GM20000 (cell line): ENCODE results near the gene FLOT1.

Source experiments
- DNase-seq: peaks from one replicate; pipeline ENCODE4 v3.0.0; 2012; ENCODE audit warnings: low spot score
- TF ChIP-seq, protein P1 (sequence below): IDR thresholded peaks from 2 replicates; pipeline ENCODE4 v1.5.1; 2012; ENCODE audit warnings: mild to moderate bottlenecking, control low read depth; ENCODE audit errors: extremely low read depth, missing control alignments

The FLOT1 gene

DNA sequence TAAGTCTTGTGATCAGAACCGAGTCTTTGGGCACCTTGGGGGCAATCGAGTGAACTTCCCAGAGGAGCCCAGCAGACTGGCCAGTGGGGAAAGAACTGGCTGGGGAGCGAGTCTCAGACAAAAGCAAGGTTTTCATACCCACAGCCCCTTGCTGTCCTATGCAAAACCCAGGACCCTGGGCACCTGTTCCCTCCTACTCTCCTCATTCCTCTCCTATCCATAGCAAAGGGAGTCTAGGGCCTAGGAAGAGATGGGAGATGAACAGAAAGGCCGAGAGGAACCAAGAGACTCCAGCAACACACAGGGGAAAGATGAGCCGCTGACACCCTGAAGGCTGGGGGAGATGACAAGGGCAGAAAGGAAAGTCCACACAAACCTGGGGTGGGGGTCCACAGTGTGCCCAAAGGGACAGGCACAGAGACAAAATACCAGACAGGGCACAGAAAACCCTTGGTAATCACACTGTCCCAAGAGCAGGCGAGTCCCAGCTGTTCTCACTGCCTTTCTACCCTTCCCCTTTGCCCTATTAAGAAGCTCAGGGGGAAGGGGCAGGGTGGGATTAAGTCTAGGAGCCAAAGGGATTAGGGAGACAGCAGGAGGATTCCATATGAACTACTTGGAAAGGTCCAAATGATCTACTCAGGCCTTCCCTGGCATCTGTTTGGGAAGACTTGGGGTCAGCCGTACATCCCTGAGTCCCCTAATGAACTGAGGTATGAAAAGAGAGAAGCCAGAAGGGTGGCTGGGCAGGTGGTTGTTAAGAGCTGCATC lies 62.5 kb downstream of the FLOT1 start:
- TF ChIP-seq, protein P1, sequence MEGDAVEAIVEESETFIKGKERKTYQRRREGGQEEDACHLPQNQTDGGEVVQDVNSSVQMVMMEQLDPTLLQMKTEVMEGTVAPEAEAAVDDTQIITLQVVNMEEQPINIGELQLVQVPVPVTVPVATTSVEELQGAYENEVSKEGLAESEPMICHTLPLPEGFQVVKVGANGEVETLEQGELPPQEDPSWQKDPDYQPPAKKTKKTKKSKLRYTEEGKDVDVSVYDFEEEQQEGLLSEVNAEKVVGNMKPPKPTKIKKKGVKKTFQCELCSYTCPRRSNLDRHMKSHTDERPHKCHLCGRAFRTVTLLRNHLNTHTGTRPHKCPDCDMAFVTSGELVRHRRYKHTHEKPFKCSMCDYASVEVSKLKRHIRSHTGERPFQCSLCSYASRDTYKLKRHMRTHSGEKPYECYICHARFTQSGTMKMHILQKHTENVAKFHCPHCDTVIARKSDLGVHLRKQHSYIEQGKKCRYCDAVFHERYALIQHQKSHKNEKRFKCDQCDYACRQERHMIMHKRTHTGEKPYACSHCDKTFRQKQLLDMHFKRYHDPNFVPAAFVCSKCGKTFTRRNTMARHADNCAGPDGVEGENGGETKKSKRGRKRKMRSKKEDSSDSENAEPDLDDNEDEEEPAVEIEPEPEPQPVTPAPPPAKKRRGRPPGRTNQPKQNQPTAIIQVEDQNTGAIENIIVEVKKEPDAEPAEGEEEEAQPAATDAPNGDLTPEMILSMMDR = no peak
- no peak for DNase-seq

DNA sequence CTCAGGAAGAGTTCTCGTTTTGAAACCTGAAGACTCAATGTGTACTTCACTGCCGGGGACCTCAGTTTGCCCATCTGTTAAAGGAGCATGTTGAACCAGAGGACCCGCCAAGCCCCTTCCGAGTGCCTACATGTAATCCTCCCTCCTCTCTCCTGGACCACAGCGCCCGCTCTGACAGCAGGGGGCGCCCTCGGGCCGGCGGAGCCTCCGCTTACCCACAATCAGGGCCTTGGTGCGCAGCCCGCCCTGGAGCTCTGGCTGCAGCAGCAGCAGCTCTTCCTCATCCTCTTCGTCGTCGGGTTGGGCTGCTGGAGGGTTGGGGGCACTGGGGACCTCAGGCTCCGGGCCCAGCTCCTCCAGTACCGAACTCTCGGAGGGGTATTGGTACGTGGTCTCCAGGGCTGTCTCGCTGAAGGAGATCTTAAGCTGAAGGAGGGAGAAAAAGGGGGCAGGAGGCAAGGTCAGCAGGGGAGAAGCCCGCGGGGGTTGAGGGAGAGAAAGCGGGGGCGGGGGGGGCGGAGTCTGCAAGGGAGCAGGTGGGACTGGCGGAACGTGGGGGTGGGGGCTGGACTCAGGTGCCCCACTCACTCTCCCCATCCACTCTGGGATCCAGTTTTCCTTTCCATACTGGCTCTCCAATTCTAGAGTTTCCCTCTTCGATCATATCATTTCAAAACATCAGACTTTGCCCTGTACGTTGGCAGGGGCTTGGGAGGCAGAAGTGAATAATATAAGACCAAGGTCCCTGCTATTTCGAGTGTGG lies 63.3 kb downstream of the FLOT1 start:
- peak; percentile 83 for DNase-seq
- TF ChIP-seq, protein P1 = peak; percentile 97
